Measurements from ENCODE around the gene LCE1C. TPM values are rescaled to one million over a fixed set of nuclear protein-coding genes. Genes with fewer than 3 reads are reported as not detected.

The LCE1C gene
- polyA plus RNA-seq, 2 of the 4 experiments (the other 2 are of a cell fraction): not detected

DNA sequence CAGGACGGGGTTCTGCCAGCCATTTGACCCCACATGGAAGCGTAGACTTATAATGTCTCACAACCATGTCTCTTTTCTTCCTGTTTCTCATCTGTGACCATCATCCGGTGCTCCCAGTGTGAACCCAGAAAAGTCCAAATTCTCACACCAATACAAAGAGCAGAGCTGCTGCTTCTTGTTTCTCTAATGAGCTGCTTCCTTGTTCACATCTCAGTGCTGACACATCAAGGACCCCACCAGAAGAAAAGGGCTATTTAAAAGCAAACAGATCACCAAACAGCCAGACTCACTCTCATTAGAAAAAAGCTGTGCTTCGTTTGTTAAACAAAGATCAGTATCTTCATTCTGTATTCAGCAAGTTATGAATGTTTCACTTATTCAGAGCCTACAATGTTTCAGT, 10.8 kb downstream of the LCE1C start:
- Histone ChIP-seq H3K4me1 (no peaks in the 10 kb centered on the region), H3K9me3 (no peaks in the 10 kb centered on the region), H3K27ac (no peak overlapping the region), H3K4me3 (no peak overlapping the region), H3K4me2 (no peak overlapping the region)
- no CpG with 5 or more reads among the region's 4 CpGs for WGBS (ENCODE audit: missing lambda C conversion rate)
- no peak for TF ChIP-seq MAFK (IDR thresholded peaks at IDR 0.05; ENCODE audit: partially characterized antibody)
- TF ChIP-seq POLR2AphosphoS2 (conservative IDR thresholded peaks at IDR 0.05; ENCODE audit: low read length): no peak
- ATAC-seq (no peak), FAIRE-seq (no peak), DNase-seq (ENCODE audit: low read depth in 1 of 2, low spot score in 1 of 2) (no peak)
- ChIA-PET POLR2A (no interaction called here), CTCF (no interaction called here)

DNA sequence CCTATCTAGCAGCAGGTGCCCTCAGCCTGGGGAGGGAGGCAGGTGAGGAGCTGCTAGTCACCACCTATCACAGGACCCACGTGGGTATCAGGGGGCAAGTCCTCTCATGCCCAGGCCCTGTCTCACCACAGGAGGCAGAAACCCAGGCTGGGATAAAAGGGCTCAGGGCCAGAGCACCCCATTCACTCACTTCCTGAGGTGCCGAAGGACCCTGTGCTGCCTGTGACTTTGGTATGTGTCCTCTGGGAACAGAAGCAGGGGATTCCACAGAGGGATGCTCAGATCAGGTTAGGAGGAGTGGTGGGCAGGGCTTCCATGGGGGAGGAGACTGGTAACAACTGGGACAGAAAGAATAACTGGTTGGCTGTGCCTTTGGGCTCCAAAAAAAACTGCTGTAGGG, 20.4 kb downstream of the LCE1C start, which contains the start of gene LCE1E:
Gene LCE1E, plus strand, starts transcription at position 181 of the 400 bp plus-strand sequence. CDS start 1,043 bp downstream, outside the sequence.
- CTCF ChIA-PET: interaction anchor here (1.4 kb wide), 1 partner anchor 17 kb away, joined by 5 read pairs; no protein-coding TSS in a partner anchor
- ATAC-seq: peak in 1 of 2 experiments; percentile 56; a peak in 1 of 6 replicates
- Histone ChIP-seq H3K27ac (no peak within 1 kb of the TSS), H3K4me2 (no peak within 1 kb of the TSS), H3K4me1 (no peaks in the 10 kb centered on the region), H3K4me3 (no peak within 1 kb of the TSS), H3K9me3 (no peaks in the 10 kb centered on the region)
- WGBS (ENCODE audit: missing lambda C conversion rate): 45% methylated on average over 2 of the region's 2 CpGs
- no peak for DNase-seq (ENCODE audit: low read depth in 1 of 2, low spot score in 1 of 2)
- FAIRE-seq: no peak
- TF ChIP-seq FOXS1 (CRISPR knock-in tag; IDR thresholded peaks at IDR 0.05): no peak
- no peak for TF ChIP-seq EHMT2 (IDR thresholded peaks at IDR 0.05; ENCODE audit: low read depth)
- TF ChIP-seq, protein P1, sequence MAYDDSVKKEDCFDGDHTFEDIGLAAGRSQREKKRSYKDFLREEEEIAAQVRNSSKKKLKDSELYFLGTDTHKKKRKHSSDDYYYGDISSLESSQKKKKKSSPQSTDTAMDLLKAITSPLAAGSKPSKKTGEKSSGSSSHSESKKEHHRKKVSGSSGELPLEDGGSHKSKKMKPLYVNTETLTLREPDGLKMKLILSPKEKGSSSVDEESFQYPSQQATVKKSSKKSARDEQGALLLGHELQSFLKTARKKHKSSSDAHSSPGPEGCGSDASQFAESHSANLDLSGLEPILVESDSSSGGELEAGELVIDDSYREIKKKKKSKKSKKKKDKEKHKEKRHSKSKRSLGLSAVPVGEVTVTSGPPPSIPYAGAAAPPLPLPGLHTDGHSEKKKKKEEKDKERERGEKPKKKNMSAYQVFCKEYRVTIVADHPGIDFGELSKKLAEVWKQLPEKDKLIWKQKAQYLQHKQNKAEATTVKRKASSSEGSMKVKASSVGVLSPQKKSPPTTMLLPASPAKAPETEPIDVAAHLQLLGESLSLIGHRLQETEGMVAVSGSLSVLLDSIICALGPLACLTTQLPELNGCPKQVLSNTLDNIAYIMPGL (CRISPR knock-in tag; IDR thresholded peaks at IDR 0.05; ENCODE audit: borderline replicate concordance): no peak
- TF ChIP-seq, protein P2, sequence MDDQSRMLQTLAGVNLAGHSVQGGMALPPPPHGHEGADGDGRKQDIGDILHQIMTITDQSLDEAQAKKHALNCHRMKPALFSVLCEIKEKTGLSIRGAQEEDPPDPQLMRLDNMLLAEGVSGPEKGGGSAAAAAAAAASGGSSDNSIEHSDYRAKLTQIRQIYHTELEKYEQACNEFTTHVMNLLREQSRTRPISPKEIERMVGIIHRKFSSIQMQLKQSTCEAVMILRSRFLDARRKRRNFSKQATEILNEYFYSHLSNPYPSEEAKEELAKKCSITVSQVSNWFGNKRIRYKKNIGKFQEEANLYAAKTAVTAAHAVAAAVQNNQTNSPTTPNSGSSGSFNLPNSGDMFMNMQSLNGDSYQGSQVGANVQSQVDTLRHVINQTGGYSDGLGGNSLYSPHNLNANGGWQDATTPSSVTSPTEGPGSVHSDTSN (IDR thresholded peaks at IDR 0.05): no peak
- no peak for TF ChIP-seq RCOR1 (IDR thresholded peaks at IDR 0.05; ENCODE audit: low read depth, low read length)
- no peak for TF ChIP-seq NR3C1 (IDR thresholded peaks at IDR 0.05)
- TF ChIP-seq JUN (IDR thresholded peaks at IDR 0.05): no peak
- no peak for TF ChIP-seq SMC3 (IDR thresholded peaks at IDR 0.05)
- POLR2A ChIA-PET: no interaction called here

DNA sequence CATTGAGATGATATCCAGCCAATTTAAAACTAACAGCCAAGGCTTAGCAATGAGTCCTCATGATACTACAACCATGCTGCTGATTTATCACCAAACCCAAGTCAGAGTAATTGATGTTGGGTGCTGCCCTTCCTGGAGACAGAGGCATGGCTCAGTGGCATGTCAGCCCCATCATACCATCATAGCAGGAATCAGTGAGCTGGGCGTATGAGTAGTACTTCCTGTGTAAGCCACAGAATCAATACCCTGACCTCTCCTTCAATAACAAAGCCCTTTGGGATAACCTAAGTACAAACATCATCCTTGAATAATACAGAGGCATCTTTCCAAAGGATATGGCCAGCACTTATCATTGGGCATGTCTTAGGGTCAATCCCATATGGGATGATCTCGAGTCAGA, 23.4 kb downstream of the LCE1C start:
- FAIRE-seq (no peak), DNase-seq (ENCODE audit: low read depth in 1 of 2, low spot score in 1 of 2) (no peak), ATAC-seq (no peak)
- Histone ChIP-seq H3K4me2 (no peak overlapping the region), H3K4me3 (no peak overlapping the region), H3K9me3 (no peaks in the 10 kb centered on the region), H3K27ac (no peak overlapping the region), H3K4me1 (no peaks in the 10 kb centered on the region)
- WGBS (ENCODE audit: missing lambda C conversion rate): 31% methylated on average over 2 of the region's 2 CpGs
- CTCF ChIA-PET: no interaction called here
- POLR2A ChIA-PET: no interaction called here
- TF ChIP-seq EHMT2 (IDR thresholded peaks at IDR 0.05; ENCODE audit: low read depth): no peak
- TF ChIP-seq, protein P3, sequence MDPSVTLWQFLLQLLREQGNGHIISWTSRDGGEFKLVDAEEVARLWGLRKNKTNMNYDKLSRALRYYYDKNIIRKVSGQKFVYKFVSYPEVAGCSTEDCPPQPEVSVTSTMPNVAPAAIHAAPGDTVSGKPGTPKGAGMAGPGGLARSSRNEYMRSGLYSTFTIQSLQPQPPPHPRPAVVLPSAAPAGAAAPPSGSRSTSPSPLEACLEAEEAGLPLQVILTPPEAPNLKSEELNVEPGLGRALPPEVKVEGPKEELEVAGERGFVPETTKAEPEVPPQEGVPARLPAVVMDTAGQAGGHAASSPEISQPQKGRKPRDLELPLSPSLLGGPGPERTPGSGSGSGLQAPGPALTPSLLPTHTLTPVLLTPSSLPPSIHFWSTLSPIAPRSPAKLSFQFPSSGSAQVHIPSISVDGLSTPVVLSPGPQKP (IDR thresholded peaks at IDR 0.05; ENCODE audit: low read depth, low read length): no peak
- no peak for TF ChIP-seq POLR2A (IDR thresholded peaks at IDR 0.05; ENCODE audit: low read length)
- TF ChIP-seq, protein P4, sequence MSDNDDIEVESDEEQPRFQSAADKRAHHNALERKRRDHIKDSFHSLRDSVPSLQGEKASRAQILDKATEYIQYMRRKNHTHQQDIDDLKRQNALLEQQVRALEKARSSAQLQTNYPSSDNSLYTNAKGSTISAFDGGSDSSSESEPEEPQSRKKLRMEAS (IDR thresholded peaks at IDR 0.05): no peak
- TF ChIP-seq HOXB13 (CRISPR knock-in tag; IDR thresholded peaks at IDR 0.05; ENCODE audit: low read depth): no peak
- no peak for TF ChIP-seq EHF (CRISPR knock-in tag; IDR thresholded peaks at IDR 0.05)
- no peak for TF ChIP-seq RAD21 (conservative IDR thresholded peaks at IDR 0.05 in 1 of 2, IDR thresholded peaks at IDR 0.05 in 1 of 2)
